ENCODE data around the gene CDAN1. TPM values are rescaled to one million over a fixed set of nuclear protein-coding genes. Genes with fewer than 3 reads are reported as not detected.

The CDAN1 gene
- total and polyA plus RNA-seq, 2 of the 4 experiments (the other 2 are of a cell fraction), result 4.7 to 5.6 TPM

- intact Hi-C loops (cut with micrococcal nuclease) (no loop called here), dilution Hi-C loops (cut with HindIII; ENCODE audit: low sequenced_read_pairs, unreplicated experiment) (no loop called here), in situ Hi-C loops (cut with MboI; ENCODE audit: low sequenced_read_pairs) (no loop called here)
- Histone ChIP-seq H3K9me1 (ENCODE audit: insufficient read depth, low read length) (peaks cover 22% of the 10 kb centered on the region), H3K27ac (ENCODE audit: insufficient read depth, low read length) (no peak overlapping the region), H2BK15ac (ENCODE audit: low read depth, low read length) (no peak overlapping the region), H3K36me3 (ENCODE audit: control insufficient read depth, insufficient read depth, low read length) (peaks cover 42% of the 10 kb centered on the region), H3K9me3 (ENCODE audit: control insufficient read depth, insufficient read depth, low read length) (no peaks in the 10 kb centered on the region), H4K20me1 (ENCODE audit: insufficient read depth, low read length) (no peaks in the 10 kb centered on the region; the same call in 1 of the 2 replicates), H3K4me1 (ENCODE audit: control insufficient read depth, insufficient read depth, low read length) (no peaks in the 10 kb centered on the region), H3K9ac (ENCODE audit: low read depth, low read length) (no peak overlapping the region), H3K4me3 (ENCODE audit: insufficient read depth, low read depth, low read length) (no peak overlapping the region), H3K4ac (ENCODE audit: low read depth, low read length) (no peak overlapping the region), H2BK20ac (ENCODE audit: low read depth, low read length) (no peak overlapping the region), H2BK120ac (ENCODE audit: low read depth, low read length) (no peak overlapping the region), H2AFZ (replicated peaks; ENCODE audit: low read length, poor library complexity) (no peak overlapping the region), H3K23ac (ENCODE audit: low read depth, low read length) (no peak overlapping the region), H3K56ac (ENCODE audit: extremely low read depth, insufficient read depth, low read length) (no peak overlapping the region), H4K8ac (ENCODE audit: low read depth in 2 of 2, low read length in 2 of 2) (no peak overlapping the region), H3K18ac (ENCODE audit: low read depth, low read length) (no peak overlapping the region), H3K79me1 (ENCODE audit: low read depth in 1 of 2, low read length in 2 of 2) (no peaks in the 10 kb centered on the region), H2AK9ac (replicated peaks; ENCODE audit: low read depth, low read length, poor library complexity) (no peak overlapping the region), H3K14ac (replicated peaks; ENCODE audit: low read depth, low read length) (no peak overlapping the region), H2BK5ac (ENCODE audit: low read depth, low read length, poor library complexity, severe bottlenecking) (no peak overlapping the region), H2AK5ac (ENCODE audit: low read depth, low read length) (no peak overlapping the region), H3K27me3 (ENCODE audit: control insufficient read depth, insufficient read depth, low read length) (no peaks in the 10 kb centered on the region), H3K4me2 (ENCODE audit: low read depth, low read length) (no peak overlapping the region), H4K91ac (ENCODE audit: insufficient read depth, low read depth, low read length) (no peak overlapping the region), H4K5ac (ENCODE audit: low read depth, low read length) (no peak overlapping the region)
- TF ChIP-seq ELK1 (IDR thresholded peaks at IDR 0.05; ENCODE audit: borderline replicate concordance, low read depth, low read length) (no peak), MXI1 (IDR thresholded peaks at IDR 0.05; ENCODE audit: borderline replicate concordance, low read depth, low read length) (no peak), RFX5 (IDR thresholded peaks at IDR 0.05; ENCODE audit: low read depth, low read length) (no peak), USF2 (IDR thresholded peaks at IDR 0.05; ENCODE audit: low read depth, low read length) (no peak), CTCF (conservative IDR thresholded peaks at IDR 0.05; ENCODE audit: low read depth, low read length) (no peak), BHLHE40 (IDR thresholded peaks at IDR 0.05; ENCODE audit: low read depth, low read length) (no peak), MAZ (IDR thresholded peaks at IDR 0.05; ENCODE audit: borderline replicate concordance, low read depth, low read length) (no peak), POLR2A (IDR thresholded peaks at IDR 0.05; ENCODE audit: low read depth, low read length) (no peak), RCOR1 (IDR thresholded peaks at IDR 0.05; ENCODE audit: insufficient replicate concordance, low read length) (no peak), FOS (IDR thresholded peaks at IDR 0.05; ENCODE audit: low read depth, low read length) (no peak), CEBPB (IDR thresholded peaks at IDR 0.05; ENCODE audit: low read depth, low read length) (no peak), NFE2L2 (IDR thresholded peaks at IDR 0.05; ENCODE audit: low read depth, low read length) (no peak), SMC3 (IDR thresholded peaks at IDR 0.05; ENCODE audit: low read depth, low read length) (no peak), CHD1 (IDR thresholded peaks at IDR 0.05; ENCODE audit: low read depth, low read length) (no peak), MAFK (IDR thresholded peaks at IDR 0.05; ENCODE audit: low read depth, low read length) (no peak), RAD21 (IDR thresholded peaks at IDR 0.05; ENCODE audit: low read length) (no peak)
- BruUV-seq (replicated peaks), result no TSS peak
- no peak for ATAC-seq (ENCODE audit: low read depth)
- ChIA-PET CTCF (no interaction called here), POLR2A (ENCODE audit: unreplicated experiment) (no interaction called here)
- WGBS, 2 experiments (ENCODE audit: extremely low coverage in 2 of 2, insufficient read length in 1 of 2), result 99% methylated on average over 6 of the region's 8 CpGs; no CpG with 5 or more reads in 1 of the 2 experiments
- DNase-seq, result no peak
Observed at GRCh38 chr15:42686281-42686680, 50.6 kb downstream of the CDAN1 start.

Measured in IMR-90 (cell line).